Measurements from ENCODE around the gene CUEDC1. TPM values are rescaled to one million over a fixed set of nuclear protein-coding genes. Genes with fewer than 3 reads are reported as not detected.
"Not testable (repeated sequence)": the region's sequence is repeated elsewhere in the genome, so short reads cannot be mapped to it uniquely, and the experiment has no call there.

CUEDC1 gene
- total RNA-seq, 1 donor from 2014 or later, result 24.8 TPM

DNA sequence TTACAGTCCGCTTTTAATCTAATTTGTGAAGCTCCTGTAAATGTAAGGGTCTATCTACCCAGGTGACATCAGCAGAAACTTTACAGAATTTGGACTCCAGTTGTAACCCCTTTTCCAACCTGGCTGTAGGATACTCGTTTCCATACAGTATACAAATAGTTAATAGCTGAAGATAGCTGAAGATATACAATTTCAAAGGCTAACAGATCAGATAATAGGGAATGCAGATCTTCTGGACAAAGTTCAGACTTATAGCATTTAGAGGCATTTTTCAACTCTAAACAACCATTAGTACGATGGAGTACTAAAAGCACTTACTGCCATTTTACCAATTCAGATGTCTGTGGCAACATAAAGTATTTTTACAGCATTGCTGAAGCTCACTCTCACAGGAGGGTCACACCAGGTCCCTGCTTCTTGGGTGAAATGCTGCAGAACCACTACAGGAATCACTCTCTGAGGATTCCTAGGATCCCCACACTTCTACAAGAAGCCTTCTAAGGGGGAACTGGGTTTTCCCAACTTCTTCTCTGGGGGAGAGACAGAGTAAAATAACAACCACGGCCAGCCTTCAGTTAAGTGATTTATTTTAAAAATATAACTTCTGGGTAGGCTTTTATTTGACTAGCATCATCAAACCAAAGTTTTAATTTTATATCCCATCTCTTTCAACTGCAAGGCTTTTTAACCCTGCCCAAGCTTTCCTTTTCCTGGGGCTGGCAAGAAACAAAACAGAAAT lies 29.9 kb upstream of the CUEDC1 start:
- no peak for DNase-seq

DNA sequence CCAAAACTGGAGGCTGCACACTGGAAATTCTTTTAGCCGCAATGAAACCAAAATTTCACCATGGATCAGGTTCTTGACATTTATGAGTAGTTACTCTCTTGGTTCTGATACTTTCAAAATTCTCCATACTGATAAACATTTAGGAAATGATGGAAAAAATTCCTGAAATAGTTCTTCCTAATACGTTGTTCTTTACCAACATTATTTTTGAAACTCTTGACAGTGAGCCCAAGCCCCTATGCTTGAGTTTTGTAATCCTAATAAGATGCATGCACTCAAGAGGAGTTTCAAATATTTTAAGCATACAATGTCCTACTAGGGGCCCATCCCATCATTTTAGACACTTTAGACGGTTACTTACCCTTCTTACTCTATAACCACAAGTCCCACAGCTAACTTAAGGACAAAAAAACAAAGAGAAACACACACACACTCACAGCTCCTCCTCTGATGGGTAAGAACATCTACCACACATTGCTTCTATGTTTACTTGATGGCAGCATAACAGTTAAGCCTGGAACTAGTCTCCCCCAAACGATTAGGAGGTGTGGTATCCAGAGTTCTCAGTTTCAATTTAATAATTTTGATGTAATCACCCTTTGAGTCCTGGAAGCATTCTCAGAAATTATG lies 29.2 kb upstream of the CUEDC1 start:
- DNase-seq, result no peak

GRCh38 chr17:57983446-57983845 lies 28.2 kb upstream of the CUEDC1 start:
- DNase-seq, result no peak

- DNase-seq, result no peak
Observed at GRCh38 chr17:57982452-57983170, 27.4 kb upstream of the CUEDC1 start.

GRCh38 chr17:57980522-57980921 lies 25.3 kb upstream of the CUEDC1 start:
- no peak for DNase-seq

DNA sequence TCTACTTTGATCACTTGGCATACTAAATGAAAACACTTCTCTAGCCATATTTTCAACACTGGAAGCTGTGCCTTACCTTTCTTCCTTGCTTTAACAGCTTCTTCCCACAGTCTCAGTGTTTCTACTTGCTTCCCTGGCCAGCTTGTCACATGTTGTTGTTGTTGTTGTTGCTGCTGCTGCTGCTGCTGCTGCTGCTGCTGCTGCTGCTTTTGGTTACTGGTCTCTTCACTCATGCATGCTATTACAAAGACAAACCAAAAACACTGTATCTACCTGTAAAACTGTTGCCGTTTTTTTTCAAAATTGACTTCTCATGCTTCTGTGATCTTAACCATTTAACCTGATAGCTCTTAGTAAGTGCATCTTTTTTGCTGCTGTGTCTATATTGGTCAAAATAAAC lies 23.9 kb upstream of the CUEDC1 start:
- no peak for DNase-seq

DNA sequence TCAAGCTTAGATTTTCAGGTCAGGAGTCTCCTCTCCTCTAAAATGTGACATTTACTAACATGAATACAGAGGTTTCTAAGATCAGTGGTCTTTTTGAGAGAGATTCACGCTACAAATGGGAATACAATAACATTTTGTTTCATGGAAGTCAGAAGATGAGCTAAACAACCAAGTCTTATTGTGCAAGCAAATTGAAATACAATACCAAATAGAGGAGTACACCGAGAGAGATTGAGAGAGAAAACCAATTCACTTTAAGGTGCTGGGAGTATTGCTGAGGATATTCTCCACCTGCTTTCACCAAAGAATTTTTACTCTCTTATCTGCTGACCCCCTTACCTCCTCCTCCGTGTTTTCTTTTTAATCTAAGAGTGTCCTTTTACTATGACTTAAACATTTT lies 21.4 kb upstream of the CUEDC1 start:
- no peak for DNase-seq

GRCh38 chr17:57975044-57975443 lies 19.8 kb upstream of the CUEDC1 start:
- no peak for DNase-seq

GRCh38 chr17:57974053-57974824 lies 19.0 kb upstream of the CUEDC1 start:
- not testable (repeated sequence) for DNase-seq

- DNase-seq, result no peak
Observed at GRCh38 chr17:57972151-57972550, 16.9 kb upstream of the CUEDC1 start.

DNA sequence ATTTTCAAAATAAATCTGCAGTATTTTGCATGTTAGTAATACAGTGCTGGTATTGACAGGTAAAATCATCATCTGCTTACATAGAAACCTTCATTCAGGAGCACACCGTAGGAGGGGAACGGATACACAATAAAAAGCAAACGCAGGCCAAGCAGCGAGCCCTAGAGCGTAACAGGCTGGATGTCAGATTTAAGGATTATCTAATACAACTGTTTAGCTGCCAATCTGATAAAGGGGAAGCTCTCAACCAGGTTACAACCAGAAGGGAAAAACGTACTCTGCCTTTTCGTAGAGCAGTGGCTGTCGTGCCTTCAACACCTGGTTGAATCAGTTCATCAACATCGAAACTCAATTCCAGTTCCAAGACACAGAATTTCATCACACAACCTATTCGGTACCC lies 16.4 kb upstream of the CUEDC1 start:
- DNase-seq, result no peak

- DNase-seq, result peak; percentile 40
Observed at GRCh38 chr17:57970710-57971109, 15.5 kb upstream of the CUEDC1 start.

DNA sequence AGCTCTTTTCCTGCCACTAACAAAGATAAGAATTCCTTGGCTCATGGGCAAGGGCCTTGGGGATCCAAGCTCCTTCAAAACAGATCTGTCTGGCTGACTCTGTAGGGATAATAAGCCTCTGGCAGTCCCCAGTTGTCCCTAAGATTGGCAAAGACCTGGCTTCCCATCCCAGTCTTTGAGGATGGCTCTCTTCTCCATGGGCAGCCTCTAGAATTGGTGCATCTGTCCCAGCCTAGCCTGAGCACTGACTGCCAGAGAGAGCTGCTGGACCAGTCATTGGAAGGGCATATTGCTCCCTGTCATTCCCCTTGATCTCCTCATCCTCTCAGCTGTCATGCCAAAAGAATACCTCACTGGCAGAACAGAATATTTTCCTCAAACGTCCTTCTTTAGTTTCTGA lies 13.2 kb upstream of the CUEDC1 start:
- DNase-seq, result no peak

- DNase-seq, result no peak
Observed at GRCh38 chr17:57966875-57967274, 11.7 kb upstream of the CUEDC1 start.

- no peak for DNase-seq
Observed at GRCh38 chr17:57966246-57966645, 11.0 kb upstream of the CUEDC1 start.

- DNase-seq, result no peak
Observed at GRCh38 chr17:57965521-57966160, 10.4 kb upstream of the CUEDC1 start.

GRCh38 chr17:57963149-57963511 lies 7.9 kb upstream of the CUEDC1 start:
- no peak for DNase-seq

DNA sequence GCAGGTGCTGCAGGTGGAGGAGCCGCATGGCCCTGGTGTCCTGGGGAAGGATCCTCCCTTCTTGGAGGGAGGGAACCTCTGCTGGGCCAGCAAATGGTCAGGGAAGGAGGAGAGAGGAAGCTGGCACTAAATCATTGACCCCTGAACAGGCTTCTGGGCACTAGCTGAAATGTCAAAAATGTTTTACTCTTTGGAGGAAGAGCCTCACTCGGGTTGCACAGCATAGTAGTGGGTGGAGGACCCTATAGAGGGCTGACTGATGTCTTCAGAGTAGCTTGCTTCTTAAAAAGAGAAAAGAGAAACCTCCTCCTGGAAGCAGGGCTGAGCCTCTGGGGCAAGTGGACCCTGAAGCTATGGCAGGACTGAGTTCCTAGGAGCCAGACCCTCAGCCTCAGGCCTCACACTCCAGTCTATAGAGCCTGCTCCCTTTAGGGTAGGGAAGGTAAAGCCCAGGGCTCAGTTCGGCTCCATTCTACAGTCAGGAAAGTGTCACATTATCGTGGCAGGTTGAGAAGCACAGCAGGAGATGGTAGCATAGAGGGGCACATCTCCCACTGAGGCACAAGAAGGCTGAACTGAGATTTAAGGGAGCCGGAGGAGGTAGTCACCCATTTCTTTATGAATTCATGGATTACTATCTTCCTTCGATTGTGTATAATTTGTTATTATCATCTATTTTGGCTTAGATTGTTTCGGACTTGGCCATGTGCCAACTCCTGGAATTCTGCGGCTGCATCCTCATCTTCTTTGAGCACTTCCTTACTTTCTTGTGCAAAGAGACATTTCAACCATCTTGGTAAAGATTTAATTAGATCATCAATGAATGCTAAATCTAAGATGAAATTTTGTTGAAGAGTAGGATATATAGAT lies 7.3 kb upstream of the CUEDC1 start:
- DNase-seq, result no peak

- no peak for DNase-seq
Observed at GRCh38 chr17:57959929-57960328, 4.7 kb upstream of the CUEDC1 start.

DNA sequence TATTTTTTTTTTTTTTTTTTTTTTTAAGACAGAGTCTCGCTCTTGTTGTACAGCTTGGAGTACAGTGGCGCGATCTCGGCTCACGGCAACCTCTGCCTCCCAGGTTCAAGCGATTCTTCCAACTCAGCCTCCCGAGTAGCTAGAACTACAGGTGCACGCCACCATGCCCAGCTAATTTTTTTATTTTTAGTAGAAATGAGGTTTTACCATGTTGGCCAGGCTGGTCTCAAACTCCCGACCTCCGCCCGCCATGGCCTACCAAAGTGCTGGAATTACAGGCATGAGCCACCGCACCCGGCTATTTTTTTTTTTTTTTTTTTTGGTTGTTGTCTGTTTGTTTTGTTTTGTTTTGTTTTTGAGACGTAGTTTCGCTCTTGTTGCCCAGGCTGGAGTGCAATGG lies 3.2 kb upstream of the CUEDC1 start:
- DNase-seq, result not testable (repeated sequence)

DNA sequence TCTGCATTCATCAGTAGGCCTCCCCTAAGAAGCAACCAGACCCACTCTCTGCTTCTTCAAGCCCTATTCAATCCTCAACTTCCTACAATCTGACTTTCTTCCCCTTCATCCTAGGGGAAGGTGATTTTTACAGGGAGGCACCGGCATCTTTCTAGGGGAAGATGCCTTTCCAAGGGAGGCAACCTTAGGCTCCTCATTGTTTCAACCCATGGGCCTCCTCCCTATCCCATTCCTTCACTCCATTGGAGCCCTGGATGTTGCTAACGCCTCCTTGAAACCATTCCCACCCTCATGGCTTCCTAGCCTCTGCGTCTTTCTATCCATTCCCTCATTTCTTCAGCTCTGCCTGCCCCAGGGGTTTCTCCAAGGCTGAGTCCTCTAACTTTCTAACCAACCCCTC lies 2.7 kb upstream of the CUEDC1 start:
- DNase-seq, result no peak

Measured in tongue (tissue), 2 donors.